Lung (tissue), 12 donors: ENCODE measurements around the gene SFT2D3. TPM values are rescaled to one million over a fixed set of nuclear protein-coding genes. Genes with fewer than 3 reads are reported as not detected.

Experiments used
- ATAC-seq: fragments of 200-7000 bp; cut with Tn5 transposase; one replicate; pipeline ENCODE4 v1.9.1; 2020; ENCODE audit warnings: moderate number of reproducible peaks; ENCODE audit not compliant: insufficient read depth, low FRiP score
- DNase-seq, 3 donors: peaks; one replicate each; pipeline ENCODE4 v3.0.0-alpha.2; 2013 to 2017
- H3K27ac ChIP-seq, 2 donors: one replicate each; pipeline ENCODE4 v1.5.1; 2013; ENCODE audit warnings: mild to moderate bottlenecking in 2 of 2, moderate library complexity in 2 of 2, control low read depth in 1 of 2, inconsistent platforms in 1 of 2, low read depth in 1 of 2, low read length in 1 of 2
- H3K27me3 ChIP-seq, 3 donors: one replicate each; pipeline ENCODE4 v1.5.1; 2013; ENCODE audit warnings: low read length in 2 of 3; ENCODE audit not compliant: control insufficient read depth in 3 of 3, insufficient read depth in 3 of 3
- H3K36me3 ChIP-seq, 4 donors: one replicate each; pipeline ENCODE4 v1.5.1; 2013; ENCODE audit warnings: low read length in 4 of 4, mild to moderate bottlenecking in 1 of 4, moderate library complexity in 1 of 4; ENCODE audit not compliant: control insufficient read depth in 4 of 4, insufficient read depth in 4 of 4
- H3K4me1 ChIP-seq, 5 donors: one replicate each; pipeline ENCODE4 v1.5.1; 2013; ENCODE audit warnings: low read length in 5 of 5, mild to moderate bottlenecking in 2 of 5, moderate library complexity in 1 of 5; ENCODE audit not compliant: control insufficient read depth in 5 of 5, insufficient read depth in 5 of 5
- H3K4me3 ChIP-seq: one replicate; pipeline ENCODE4 v1.5.1; 2013; ENCODE audit warnings: mild to moderate bottlenecking, control low read depth, moderate library complexity
- H3K9ac ChIP-seq, 2 donors: one replicate each; pipeline ENCODE4 v1.5.1; 2013; ENCODE audit warnings: low read length in 2 of 2, control low read depth in 1 of 2; ENCODE audit not compliant: insufficient read depth in 1 of 2
- H3K9me3 ChIP-seq, 4 donors: one replicate each; pipeline ENCODE4 v1.5.1; 2013; ENCODE audit warnings: low read length in 3 of 4, mild to moderate bottlenecking in 1 of 4, moderate library complexity in 1 of 4; ENCODE audit not compliant: control insufficient read depth in 4 of 4, insufficient read depth in 3 of 4
- WGBS, 2 donors: extraction: QIAGEN DNeasy Blood & Tissue Kit; methylation state at CpG; one replicate each; pipeline ENCODE4 v1.1.7; 2013; 5-methylcytosine and 5-hydroxymethylcytosine counted together
- polyA plus RNA-seq, 2 donors: library from polyadenylated mRNA; stranded (reverse); fragments of 200-250 nt; gene quantifications; one replicate each; pipeline ENCODE4 v1.2.1, GENCODE V29; 2013
- total RNA-seq, 2 donors: library from RNA; depleted of rRNA in 1 of 2; stranded (reverse); fragments of >200 nt in 1 of 2; gene quantifications; one replicate each; pipeline ENCODE4 v1.2.1, GENCODE V29; 2014 to 2021
- TF ChIP-seq, protein P1 (sequence below): IDR thresholded peaks from 2 replicates; pipeline ENCODE4 v1.5.1; 2012; ENCODE audit warnings: mild to moderate bottlenecking; ENCODE audit errors: control extremely low read depth, extremely low read depth
- donor health status: control.
- donor health status: control.
- donor health status: Bipolar disorder and iron deficiency.
- donor health status: healthy.
- donor health status: DM: yes; HTN: yes; CAD: no.

Gene SFT2D3
- total and polyA plus RNA-seq, 4 donors = 5.0 to 11.0 (median 8.5) TPM

- Histone ChIP-seq H3K4me3 (no peak overlapping the region), H3K9ac (no peak overlapping the region), H3K9me3 (no peaks in the 10 kb centered on the region), H3K36me3 (no peaks in the 10 kb centered on the region), H3K27ac (peak overlapping the region in 1 of 2 donors; percentile 11), H3K4me1 (peaks cover 0 to 13% (median 7%) of the 10 kb centered on the region in 5 donors), H3K27me3 (peaks cover 0 to 21% (median 6%) of the 10 kb centered on the region in 3 donors)
- DNase-seq (peak in 1 of 3 donors; percentile 1), ATAC-seq (no peak)
- WGBS, 2 donors = 82 to 88% methylated on average over 10 of the region's 10 CpGs
- TF ChIP-seq, protein P1, sequence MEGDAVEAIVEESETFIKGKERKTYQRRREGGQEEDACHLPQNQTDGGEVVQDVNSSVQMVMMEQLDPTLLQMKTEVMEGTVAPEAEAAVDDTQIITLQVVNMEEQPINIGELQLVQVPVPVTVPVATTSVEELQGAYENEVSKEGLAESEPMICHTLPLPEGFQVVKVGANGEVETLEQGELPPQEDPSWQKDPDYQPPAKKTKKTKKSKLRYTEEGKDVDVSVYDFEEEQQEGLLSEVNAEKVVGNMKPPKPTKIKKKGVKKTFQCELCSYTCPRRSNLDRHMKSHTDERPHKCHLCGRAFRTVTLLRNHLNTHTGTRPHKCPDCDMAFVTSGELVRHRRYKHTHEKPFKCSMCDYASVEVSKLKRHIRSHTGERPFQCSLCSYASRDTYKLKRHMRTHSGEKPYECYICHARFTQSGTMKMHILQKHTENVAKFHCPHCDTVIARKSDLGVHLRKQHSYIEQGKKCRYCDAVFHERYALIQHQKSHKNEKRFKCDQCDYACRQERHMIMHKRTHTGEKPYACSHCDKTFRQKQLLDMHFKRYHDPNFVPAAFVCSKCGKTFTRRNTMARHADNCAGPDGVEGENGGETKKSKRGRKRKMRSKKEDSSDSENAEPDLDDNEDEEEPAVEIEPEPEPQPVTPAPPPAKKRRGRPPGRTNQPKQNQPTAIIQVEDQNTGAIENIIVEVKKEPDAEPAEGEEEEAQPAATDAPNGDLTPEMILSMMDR = no peak
Observed at GRCh38 chr2:127670055-127670956, 31.0 kb upstream of the SFT2D3 start.

GRCh38 chr2:127670957-127671290 lies 30.4 kb upstream of the SFT2D3 start:
- no peak overlapping the region for H3K4me3 ChIP-seq
- peak overlapping the region in 1 of 2 donors; percentile 7 for H3K27ac ChIP-seq
- 83 to 86% methylated on average over 5 of the region's 5 CpGs for WGBS, 2 donors
- H3K27me3 ChIP-seq = peaks cover 0 to 16% (median 4%) of the 10 kb centered on the region in 3 donors
- H3K4me1 ChIP-seq = peaks cover 0 to 13% (median 7%) of the 10 kb centered on the region in 5 donors
- TF ChIP-seq, protein P1 = no peak
- H3K9me3 ChIP-seq = no peaks in the 10 kb centered on the region
- peak in 1 of 3 donors; percentile 0 for DNase-seq
- no peak for ATAC-seq
- no peaks in the 10 kb centered on the region for H3K36me3 ChIP-seq
- no peak overlapping the region for H3K9ac ChIP-seq

GRCh38 chr2:127671557-127672302 lies 29.6 kb upstream of the SFT2D3 start:
- Histone ChIP-seq H3K9ac (no peak overlapping the region), H3K27ac (peak overlapping the region; percentile 82 to 99), H3K4me3 (peak overlapping the region; percentile 5), H3K9me3 (no peaks in the 10 kb centered on the region), H3K27me3 (peaks cover 0 to 13% (median 8%) of the 10 kb centered on the region in 3 donors), H3K36me3 (no peaks in the 10 kb centered on the region), H3K4me1 (peaks cover 0 to 13% (median 2%) of the 10 kb centered on the region in 5 donors)
- no peak for ATAC-seq
- peak in 1 of 3 donors; percentile 8 for DNase-seq
- TF ChIP-seq, protein P1 = no peak
- 72 to 78% methylated on average over 14 of the region's 14 CpGs for WGBS, 2 donors
